Right atrium auricular region (tissue), 2 donors: ENCODE measurements around the gene ZNF567. TPM values are rescaled to one million over a fixed set of nuclear protein-coding genes. Genes with fewer than 3 reads are reported as not detected.
"Not testable (repeated sequence)": the region's sequence is repeated elsewhere in the genome, so short reads cannot be mapped to it uniquely, and the experiment has no call there.

Experiments
- DNase-seq: peaks from one replicate; pipeline ENCODE4 v3.0.0-alpha.2; 2019; ENCODE audit warnings: low spot score
- H3K27ac ChIP-seq, 2 donors: fragments of 200-600 bp; sonication (generic); 1 replicate in 1 of 2; 2 replicates in 1 of 2; pipeline ENCODE4 v1.5.1; 2016 to 2019
- H3K27me3 ChIP-seq, 2 donors: fragments of 200-600 bp; sonication (generic); one replicate each; pipeline versions ENCODE4 v1.5.1 to v1.6.0; 2017 to 2019
- H3K36me3 ChIP-seq: fragments of 200-600 bp; sonication (generic); one replicate; pipeline ENCODE4 v1.5.1; 2016
- H3K4me1 ChIP-seq, 2 donors: fragments of 200-600 bp; sonication (generic); one replicate each; pipeline versions ENCODE4 v1.5.1 to v1.6.0; 2017 to 2019
- H3K4me3 ChIP-seq, 2 donors: fragments of 200-600 bp; sonication (generic); 1 replicate in 1 of 2; 2 replicates in 1 of 2; pipeline ENCODE4 v1.5.1; 2017 to 2019; ENCODE audit warnings: mild to moderate bottlenecking in 1 of 2, moderate library complexity in 1 of 2
- H3K9me3 ChIP-seq, 2 donors: fragments of 200-600 bp; sonication (generic); one replicate each; pipeline ENCODE4 v1.5.1; 2019
- total RNA-seq, 2 donors: library from RNA; depleted of rRNA; stranded (reverse); fragments of >200 nt; gene quantifications; one replicate each; pipeline ENCODE4 v1.1.0, GENCODE V29; 2016
- TF ChIP-seq, protein P1 (sequence below), 2 donors: fragments of 200-600 bp; sonication (generic); IDR thresholded peaks; one replicate each; pipeline ENCODE4 v1.5.1; 2019; ENCODE audit warnings: antibody characterized with exemption in 2 of 2

Gene ZNF567
- total RNA-seq, 2 donors from 2014 or later: 4.0 to 5.6 TPM

DNA sequence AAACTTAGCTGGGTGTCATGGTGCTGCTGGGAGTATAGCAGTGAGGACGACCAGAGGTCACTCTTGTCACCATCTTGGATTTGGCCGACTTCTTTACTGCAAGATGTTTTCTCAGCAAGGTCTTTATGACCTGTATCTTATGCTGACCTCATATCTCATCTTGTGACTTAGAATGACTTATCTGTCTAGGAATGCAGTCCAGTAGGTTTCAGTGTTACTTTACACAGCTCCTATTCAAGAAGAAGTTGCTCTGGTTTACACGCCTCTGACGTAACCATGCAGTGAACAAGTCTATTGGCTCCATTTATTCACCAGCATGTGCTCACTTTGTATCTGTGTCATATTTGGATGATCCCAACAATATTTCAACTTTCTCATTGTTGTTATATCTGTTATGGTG is 58.5 kb downstream of the ZNF567 start:
- Histone ChIP-seq H3K27me3 (no peaks in the 10 kb centered on the region), H3K27ac (no peak overlapping the region), H3K4me3 (no peak overlapping the region), H3K4me1 (no peaks in the 10 kb centered on the region), H3K9me3 (peaks cover 58 to 100% of the 10 kb centered on the region in 2 donors), H3K36me3 (peaks cover 55% of the 10 kb centered on the region)
- DNase-seq: no peak
- TF ChIP-seq, protein P1, sequence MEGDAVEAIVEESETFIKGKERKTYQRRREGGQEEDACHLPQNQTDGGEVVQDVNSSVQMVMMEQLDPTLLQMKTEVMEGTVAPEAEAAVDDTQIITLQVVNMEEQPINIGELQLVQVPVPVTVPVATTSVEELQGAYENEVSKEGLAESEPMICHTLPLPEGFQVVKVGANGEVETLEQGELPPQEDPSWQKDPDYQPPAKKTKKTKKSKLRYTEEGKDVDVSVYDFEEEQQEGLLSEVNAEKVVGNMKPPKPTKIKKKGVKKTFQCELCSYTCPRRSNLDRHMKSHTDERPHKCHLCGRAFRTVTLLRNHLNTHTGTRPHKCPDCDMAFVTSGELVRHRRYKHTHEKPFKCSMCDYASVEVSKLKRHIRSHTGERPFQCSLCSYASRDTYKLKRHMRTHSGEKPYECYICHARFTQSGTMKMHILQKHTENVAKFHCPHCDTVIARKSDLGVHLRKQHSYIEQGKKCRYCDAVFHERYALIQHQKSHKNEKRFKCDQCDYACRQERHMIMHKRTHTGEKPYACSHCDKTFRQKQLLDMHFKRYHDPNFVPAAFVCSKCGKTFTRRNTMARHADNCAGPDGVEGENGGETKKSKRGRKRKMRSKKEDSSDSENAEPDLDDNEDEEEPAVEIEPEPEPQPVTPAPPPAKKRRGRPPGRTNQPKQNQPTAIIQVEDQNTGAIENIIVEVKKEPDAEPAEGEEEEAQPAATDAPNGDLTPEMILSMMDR (IDR thresholded peaks at IDR 0.05): no peak

GRCh38 chr19:36747750-36748149 is 60.3 kb downstream of the ZNF567 start:
- H3K36me3 ChIP-seq: peaks cover 70% of the 10 kb centered on the region
- no peaks in the 10 kb centered on the region for H3K4me1 ChIP-seq
- H3K27me3 ChIP-seq: no peaks in the 10 kb centered on the region
- TF ChIP-seq, protein P1 (IDR thresholded peaks at IDR 0.05): no peak
- H3K9me3 ChIP-seq: peaks cover 65 to 100% of the 10 kb centered on the region in 2 donors
- no peak overlapping the region for H3K4me3 ChIP-seq
- H3K27ac ChIP-seq: no peak overlapping the region
- no peak for DNase-seq

GRCh38 chr19:36748431-36749275 is 61.2 kb downstream of the ZNF567 start:
- no peak for DNase-seq
- no peak overlapping the region for H3K4me3 ChIP-seq
- H3K27me3 ChIP-seq: no peaks in the 10 kb centered on the region
- TF ChIP-seq, protein P1 (IDR thresholded peaks at IDR 0.05): no peak
- peaks cover 64 to 100% of the 10 kb centered on the region in 2 donors for H3K9me3 ChIP-seq
- no peak overlapping the region for H3K27ac ChIP-seq
- peaks cover 70% of the 10 kb centered on the region for H3K36me3 ChIP-seq
- no peaks in the 10 kb centered on the region for H3K4me1 ChIP-seq

DNA sequence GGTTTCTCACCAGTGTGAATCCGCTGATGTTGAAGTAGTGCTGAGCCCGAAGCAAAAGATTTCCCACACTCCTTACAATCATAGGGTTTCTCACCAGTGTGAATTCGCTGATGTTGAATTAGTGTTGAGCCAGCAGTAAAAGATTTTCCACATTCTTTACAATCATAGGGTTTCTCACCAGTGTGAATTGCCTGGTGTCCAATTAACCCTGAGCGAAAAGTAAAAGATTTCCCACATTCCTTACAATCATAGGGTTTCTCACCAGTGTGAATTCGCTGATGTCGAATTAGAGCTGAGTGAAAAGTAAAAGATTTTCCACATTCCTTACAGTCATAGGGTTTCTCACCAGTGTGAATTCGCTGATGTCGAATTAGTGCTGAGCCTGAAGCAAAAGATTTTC is 62.2 kb downstream of the ZNF567 start:
- not testable (repeated sequence) for DNase-seq, H3K27me3 ChIP-seq, H3K4me3 ChIP-seq, H3K4me1 ChIP-seq, H3K27ac ChIP-seq
- H3K36me3 ChIP-seq: peaks cover 69% of the 10 kb centered on the region
- peaks cover 64 to 100% of the 10 kb centered on the region in 2 donors for H3K9me3 ChIP-seq

DNA sequence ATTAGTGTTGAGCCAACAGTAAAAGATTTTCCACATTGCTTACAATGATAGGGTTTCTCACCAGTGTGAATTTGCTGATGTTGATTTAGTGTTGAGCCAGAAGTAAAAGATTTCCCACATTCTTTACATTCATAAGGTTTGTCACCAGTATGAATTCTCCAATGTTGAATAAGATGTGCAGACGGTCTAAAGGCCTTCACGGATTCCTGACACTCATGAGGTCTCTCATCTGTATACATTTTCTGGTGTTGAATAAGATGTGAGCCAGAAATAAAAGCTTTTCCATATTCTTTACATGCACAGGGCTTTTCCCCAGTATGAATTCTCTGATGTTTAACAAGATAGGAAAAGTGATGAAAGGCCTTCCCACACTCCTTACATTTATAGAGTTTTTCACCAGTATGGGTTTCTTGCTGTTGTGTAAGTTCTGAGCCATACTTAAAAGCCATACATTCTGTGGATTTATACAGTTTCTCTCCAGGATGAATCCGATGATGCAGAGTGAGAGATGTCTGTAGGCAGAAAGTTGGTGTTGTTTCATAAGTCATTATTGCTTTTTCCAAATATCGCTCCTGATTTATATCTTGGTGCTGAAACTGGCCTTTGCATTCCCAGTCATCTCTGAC is 62.8 kb downstream of the ZNF567 start:
- H3K27ac ChIP-seq: no peak overlapping the region
- H3K9me3 ChIP-seq: peaks cover 66 to 100% of the 10 kb centered on the region in 2 donors
- no peaks in the 10 kb centered on the region for H3K4me1 ChIP-seq
- TF ChIP-seq, protein P1 (IDR thresholded peaks at IDR 0.05): no peak
- no peak for DNase-seq
- peaks cover 67% of the 10 kb centered on the region for H3K36me3 ChIP-seq
- no peaks in the 10 kb centered on the region for H3K27me3 ChIP-seq
- H3K4me3 ChIP-seq: no peak overlapping the region

Other genes with a start within 250 kb of the ZNF567 start
- 10 to 100 TPM in 1 of 2 donors, 1 to 10 TPM in 1; 5.5 to 10.2 TPM for gene ZNF566, start 198.1 kb upstream of the ZNF567 start, total RNA-seq
- 1 to 10 TPM; 5.2 to 9.6 TPM for gene ZNF260, start 159.3 kb upstream of the ZNF567 start, total RNA-seq
- 10 to 100 TPM; 10.8 to 11.5 TPM for gene ZNF529, start 114.3 kb upstream of the ZNF567 start, total RNA-seq
- 10 to 100 TPM in 1 of 2 donors, 1 to 10 TPM in 1; 9.8 to 11.9 TPM for gene ZNF382, start 82.3 kb upstream of the ZNF567 start, total RNA-seq
- gene ZNF461, start 20.8 kb upstream of the ZNF567 start, total RNA-seq: 1 to 10 TPM; 6.2 to 6.4 TPM
- 1 to 10 TPM; 4.9 to 5.2 TPM for gene ZNF850, start 85.2 kb downstream of the ZNF567 start, total RNA-seq
- gene ZNF790, start 150.8 kb downstream of the ZNF567 start, total RNA-seq: 1 to 10 TPM; 4.4 to 6.0 TPM
- gene ZNF345, start 163.3 kb downstream of the ZNF567 start, total RNA-seq: under 1 TPM; 0.85 to 0.98 TPM
- gene ZNF829, start 228.7 kb downstream of the ZNF567 start, total RNA-seq: 1 to 10 TPM; 2.2 to 2.4 TPM
- gene ZNF568, start 228.7 kb downstream of the ZNF567 start, total RNA-seq: 1 to 10 TPM; 6.2 to 6.8 TPM